M059J (cell line): Measurements from ENCODE around the gene KMT5B. TPM values are rescaled to one million over a fixed set of nuclear protein-coding genes. Genes with fewer than 3 reads are reported as not detected.
"Not testable (repeated sequence)": the region's sequence is repeated elsewhere in the genome, so short reads cannot be mapped to it uniquely, and the experiment has no call there.

Source experiments
- DNase-seq: peaks from one replicate; pipeline ENCODE4 v3.0.0-alpha.2; 2012; ENCODE audit warnings: low read depth
- total RNA-seq: library from RNA; depleted of rRNA; stranded (reverse); fragments of >200 nt; shearing (Covaris generic); gene quantifications from 2 replicates; pipeline ENCODE4 v1.2.3, GENCODE V29; 2014; rRNA removed

Gene KMT5B
- total RNA-seq, result 28.6 and 61.2 TPM in 2 replicates

DNA sequence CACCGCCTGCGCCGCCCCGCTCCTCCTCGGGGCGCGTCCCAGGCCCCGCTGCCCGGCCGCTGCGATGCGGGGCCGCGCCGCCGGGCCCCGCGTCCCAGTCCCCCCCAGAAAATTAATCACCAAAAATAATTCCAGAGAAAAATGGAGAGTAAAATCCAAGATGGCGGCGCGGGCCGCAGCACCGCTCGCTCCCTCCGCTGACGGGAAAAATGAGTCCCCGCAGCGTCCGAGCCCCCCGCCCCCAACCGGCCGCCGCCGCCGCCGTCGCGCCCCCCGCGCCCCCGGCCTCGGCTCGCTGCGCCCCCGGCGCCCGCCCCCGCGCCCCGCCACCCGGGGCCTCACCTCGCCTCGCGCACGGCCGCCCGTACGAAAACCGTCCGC lies at the start of gene KMT5B:
Gene KMT5B (minus strand): TSS at position 162 of the 381 bp plus-strand sequence. CDS start 23,220 bp downstream, outside the sequence.
- DNase-seq, result no peak

DNA sequence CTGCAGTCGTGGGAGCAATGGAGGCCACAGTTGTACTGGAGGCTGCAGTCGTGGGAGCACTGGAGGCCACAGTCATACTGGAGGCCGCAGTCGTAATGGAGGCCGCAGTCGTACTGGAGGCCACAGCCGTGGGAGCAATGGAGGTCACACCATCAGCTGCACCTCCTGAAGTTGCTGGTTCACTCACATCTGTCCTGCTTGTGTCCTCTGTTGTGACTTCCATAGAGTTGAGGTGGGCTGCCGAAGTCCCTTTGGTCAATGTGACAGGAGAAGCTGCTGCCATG lies 49.4 kb upstream of the KMT5B start:
- no peak for DNase-seq

- DNase-seq, result no peak
Measured at GRCh38 chr11:68261749-68262543, 48.9 kb upstream of the KMT5B start.

- DNase-seq, result no peak
Measured at GRCh38 chr11:68261006-68261405, 47.9 kb upstream of the KMT5B start.

GRCh38 chr11:68260484-68260883 lies 47.4 kb upstream of the KMT5B start:
- no peak for DNase-seq

- no peak for DNase-seq
Measured at GRCh38 chr11:68259122-68259959, 46.2 kb upstream of the KMT5B start.

- DNase-seq, result no peak
Measured at GRCh38 chr11:68258363-68258765, 45.3 kb upstream of the KMT5B start.

DNA sequence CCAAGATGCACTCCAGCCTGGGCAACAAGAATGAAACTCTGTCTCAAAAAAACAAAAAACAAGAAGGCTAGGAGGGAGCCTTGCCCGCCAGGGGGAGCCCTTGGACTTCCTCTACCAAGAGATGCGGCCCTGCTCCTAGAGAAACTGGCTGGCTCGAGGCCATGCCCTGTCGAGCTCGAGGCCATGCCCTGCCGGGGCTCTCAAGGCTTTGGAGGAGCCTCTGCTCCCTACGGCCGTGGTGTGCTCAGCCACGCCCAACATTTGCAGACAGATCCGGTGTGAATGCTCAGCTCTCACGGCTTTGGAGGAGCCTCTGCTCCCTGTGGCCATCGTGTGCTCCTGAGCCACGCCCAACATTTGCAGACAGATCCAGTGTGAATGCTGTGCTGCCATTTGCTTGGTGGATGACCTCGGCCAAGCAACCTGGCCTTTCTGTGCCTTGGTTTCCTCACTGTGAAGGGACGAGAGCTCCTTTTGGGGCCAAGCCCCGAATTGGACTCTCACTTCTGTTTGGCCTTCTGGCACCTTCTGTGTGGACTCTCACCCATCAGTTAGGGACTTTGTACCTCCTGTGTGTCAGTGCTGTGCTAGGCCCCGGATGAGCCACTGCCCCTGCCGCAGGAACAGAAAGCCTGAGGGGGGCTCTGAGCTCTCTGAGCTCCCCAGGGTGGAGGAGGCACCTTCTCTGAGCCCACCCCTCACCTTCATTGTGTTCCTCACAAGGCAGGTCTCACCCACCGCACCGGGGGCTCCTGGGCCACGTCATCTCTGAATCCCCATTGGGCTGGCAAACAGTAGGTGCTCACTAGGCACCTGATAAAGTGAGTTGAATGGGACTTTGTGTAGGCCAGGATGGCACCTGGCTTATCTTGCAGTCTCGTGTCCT lies 44.6 kb upstream of the KMT5B start:
- DNase-seq, result peak; percentile 89

DNA sequence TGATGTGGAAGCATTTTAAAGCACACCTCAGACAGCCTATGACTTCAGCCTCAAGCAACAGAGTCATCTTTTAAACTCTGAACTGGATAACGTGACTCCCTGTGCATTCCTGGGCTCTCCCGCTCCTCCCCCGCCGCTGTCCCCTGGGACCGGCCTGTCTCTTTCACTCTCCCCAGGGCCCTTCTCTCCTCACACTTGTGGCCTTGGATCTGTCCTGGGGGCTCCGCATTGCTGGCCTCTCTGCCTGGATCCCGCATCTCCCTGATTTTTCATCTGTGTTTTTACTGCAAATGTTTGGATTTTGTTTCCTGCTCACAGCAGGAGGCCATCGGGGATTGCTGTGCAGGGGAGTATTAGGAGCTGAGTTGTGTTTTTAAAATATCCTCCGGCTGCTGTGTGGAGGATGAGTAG lies 43.2 kb upstream of the KMT5B start:
- DNase-seq, result peak; percentile 42

- no peak for DNase-seq
Measured at GRCh38 chr11:68255526-68255925, 42.4 kb upstream of the KMT5B start.

DNA sequence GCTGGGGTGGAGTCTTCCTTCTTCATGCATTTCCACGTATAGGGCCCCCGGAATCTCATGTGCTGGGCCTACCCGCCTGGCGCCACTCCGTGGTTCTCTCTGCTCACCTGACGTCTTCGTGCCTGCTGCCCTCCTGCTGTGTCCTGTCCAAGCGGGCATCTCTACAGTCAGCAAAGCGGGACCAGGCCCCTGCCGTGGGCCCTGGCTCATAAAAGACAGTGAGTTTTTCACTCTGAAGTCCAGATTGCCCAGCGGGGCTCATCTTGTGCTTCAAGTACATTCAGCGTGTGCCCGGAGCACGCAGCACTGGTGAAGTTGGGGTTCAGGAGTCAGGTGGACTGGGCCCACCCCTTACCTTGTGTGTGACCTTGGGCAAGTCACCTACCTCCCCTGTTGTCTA lies 41.3 kb upstream of the KMT5B start:
- no peak for DNase-seq

DNA sequence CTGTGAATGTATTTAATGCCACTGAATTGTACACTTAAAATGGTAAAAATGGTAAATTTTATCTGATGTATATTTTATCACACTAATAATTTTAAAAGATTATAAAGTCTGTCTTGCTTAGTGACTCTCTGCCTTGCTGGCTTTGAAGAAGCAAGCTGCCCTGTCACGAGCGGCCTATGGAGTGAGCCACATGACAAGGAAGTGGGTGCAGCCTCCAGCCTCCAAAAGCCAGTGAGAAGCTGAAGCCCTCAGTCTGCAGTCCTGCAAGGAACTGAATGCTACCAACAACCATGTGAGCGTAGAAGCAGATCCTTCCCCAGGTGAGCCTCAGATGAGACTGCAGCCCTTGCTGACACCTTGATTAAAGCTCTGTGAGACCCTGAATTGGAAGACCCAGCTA lies 38.7 kb upstream of the KMT5B start:
- DNase-seq, result no peak

- not testable (repeated sequence) for DNase-seq
Measured at GRCh38 chr11:68244912-68245311, 31.8 kb upstream of the KMT5B start.

DNA sequence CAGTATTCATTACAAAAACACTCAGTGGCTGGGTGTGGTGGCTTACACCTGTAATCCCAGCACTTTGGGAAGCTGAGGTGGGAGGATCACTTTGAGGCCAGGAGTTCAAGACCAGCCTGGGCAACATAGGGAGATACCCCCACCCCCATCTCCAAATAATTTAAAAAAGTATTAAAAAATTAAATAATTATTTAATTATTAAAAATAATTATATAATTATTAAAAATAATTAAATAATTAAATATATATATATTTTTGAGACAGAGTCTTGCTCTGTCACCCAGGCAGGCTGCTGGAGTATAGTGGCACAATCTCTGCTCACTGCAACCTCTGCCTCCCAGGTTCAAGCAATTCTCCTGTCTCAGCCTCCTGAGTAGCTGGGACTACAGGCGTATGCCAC lies 30.8 kb upstream of the KMT5B start:
- not testable (repeated sequence) for DNase-seq

- DNase-seq, result no peak
Measured at GRCh38 chr11:68242616-68243015, 29.5 kb upstream of the KMT5B start.

DNA sequence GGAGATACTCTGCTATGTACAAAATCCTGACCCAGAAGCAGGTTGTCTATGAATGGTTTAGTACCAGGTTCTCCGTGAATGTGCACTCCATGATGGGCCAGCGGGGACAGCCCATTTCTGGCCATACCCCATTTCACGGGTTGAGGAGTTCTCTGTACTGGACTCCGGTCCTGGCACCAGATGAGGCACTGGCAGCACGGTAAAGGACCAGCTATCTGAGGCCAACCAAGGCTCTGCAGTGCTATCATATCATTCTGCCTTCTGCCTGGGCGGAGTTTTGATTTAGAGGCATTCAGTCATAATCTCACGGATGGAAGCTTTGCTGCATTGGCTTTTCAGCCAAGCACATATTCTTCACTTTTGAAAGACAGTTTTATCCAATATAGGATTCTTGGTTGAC lies 18.5 kb upstream of the KMT5B start:
- no peak for DNase-seq

DNA sequence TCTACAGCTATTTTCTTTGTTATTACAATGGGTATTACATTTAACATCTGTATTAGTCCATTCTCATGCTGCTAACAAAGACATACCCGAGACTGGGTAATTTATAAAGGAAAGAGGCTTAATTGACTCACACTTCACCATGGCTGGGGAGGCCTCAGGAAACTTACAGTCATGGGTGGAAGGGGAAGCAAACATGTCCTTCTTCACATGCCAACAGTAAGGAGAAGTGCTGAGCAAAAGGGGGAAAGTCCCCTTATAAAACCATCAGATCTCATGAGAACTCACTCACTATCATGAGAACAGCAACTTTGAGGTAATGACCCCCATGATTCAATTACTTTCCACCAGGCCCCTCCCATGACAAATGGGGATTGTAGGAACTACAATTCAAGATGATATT lies 16.5 kb upstream of the KMT5B start:
- DNase-seq, result no peak

DNA sequence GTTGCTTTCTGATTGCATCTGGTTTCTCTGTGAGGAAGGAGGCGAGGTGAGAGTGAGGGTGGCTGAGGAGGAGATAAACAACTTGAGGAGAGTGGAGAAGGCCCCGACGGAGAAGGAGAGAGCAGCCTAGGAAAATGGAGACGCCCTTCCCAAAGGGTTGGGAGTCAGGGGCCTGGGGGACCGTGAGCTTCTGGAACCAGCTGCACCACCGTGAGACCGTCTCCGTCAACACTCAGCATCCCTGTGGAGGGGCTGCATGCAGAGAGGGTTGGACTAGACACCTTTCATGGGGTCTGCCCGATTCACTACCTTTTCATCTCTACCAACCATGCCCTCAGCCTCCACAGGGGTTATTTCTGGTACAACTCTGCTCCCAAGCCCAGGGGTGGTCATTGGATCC lies 13.3 kb upstream of the KMT5B start:
- no peak for DNase-seq

- no peak for DNase-seq
Measured at GRCh38 chr11:68224606-68225005, 11.5 kb upstream of the KMT5B start.

DNA sequence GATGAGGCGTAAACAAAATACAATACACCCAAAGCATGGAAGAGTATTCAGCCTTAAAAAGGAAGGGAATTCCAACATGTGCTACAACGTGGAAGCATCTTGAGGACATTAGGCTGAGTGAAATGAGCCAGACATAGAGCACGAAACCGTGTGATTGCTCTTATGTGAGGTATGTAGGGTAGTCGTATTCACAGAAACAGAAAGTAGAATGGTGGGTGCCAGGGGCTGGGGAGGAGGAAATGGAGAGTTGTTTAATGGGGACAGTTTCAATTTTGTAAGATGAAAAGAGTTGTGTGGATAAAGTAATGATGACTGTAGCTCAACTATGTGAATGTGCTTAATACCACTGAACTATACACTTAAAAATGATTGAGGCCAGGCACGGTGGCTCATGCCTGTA lies 10.2 kb upstream of the KMT5B start:
- DNase-seq, result no peak

DNA sequence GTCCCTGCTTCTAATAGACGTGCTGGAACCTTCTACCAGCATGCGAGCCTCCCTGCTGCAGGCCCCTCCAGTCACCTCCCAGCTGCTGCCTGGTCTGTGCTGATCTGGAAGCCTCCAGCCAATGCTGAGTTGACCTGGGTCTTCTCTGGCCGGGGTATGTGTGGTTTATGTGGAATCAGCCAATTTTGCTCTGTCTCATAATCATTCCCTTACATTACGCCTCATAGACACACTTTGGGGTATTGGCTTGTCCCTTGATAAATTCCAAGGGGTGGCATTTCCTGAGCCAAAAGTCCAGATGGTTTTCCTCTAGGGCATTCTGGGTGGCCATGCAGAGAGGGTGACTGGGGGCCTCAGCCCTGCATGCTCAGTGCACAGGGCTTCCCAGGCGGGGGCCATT lies 8.3 kb upstream of the KMT5B start:
- no peak for DNase-seq
